Calu3 (cell line): ENCODE data around the gene LAMC1. TPM values are rescaled to one million over a fixed set of nuclear protein-coding genes. Genes with fewer than 3 reads are reported as not detected.

ENCODE experiments used
- BruUV-seq: library from RNA; stranded (reverse); fragments of 400-500 nt; replicated peaks from 2 replicates; lab custom pipeline; 2021; lab: Mats Ljungman, UMichigan
- CTCF ChIA-PET: fragments of 300-600 bp; sonication (Branson Sonifier 250); formaldehyde crosslinking; loops from one replicate; lab custom pipeline; 2022; ENCODE audit warnings: antibody characterized with exemption; lab: Charles Lee
- DNase-seq: peaks from one replicate; pipeline ENCODE4 v3.0.0; 2022
- H3K27ac Mint-ChIP-seq: one replicate; pipeline ENCODE4 v1.8.0; 2022; ENCODE audit warnings: mixed read lengths; ENCODE audit not compliant: unreplicated experiment
- H3K27me3 Mint-ChIP-seq: one replicate; pipeline ENCODE4 v1.8.0; 2022; ENCODE audit warnings: mixed read lengths; ENCODE audit not compliant: unreplicated experiment
- H3K36me3 Mint-ChIP-seq: one replicate; pipeline ENCODE4 v1.8.0; 2022; ENCODE audit warnings: mild to moderate bottlenecking, moderate library complexity, mixed read lengths; ENCODE audit not compliant: insufficient read depth, unreplicated experiment
- H3K4me1 Mint-ChIP-seq: one replicate; pipeline ENCODE4 v1.8.0; 2022; ENCODE audit warnings: mild to moderate bottlenecking, low read depth, mixed read lengths; ENCODE audit not compliant: unreplicated experiment
- H3K4me3 Mint-ChIP-seq: one replicate; pipeline ENCODE4 v1.8.0; 2022; ENCODE audit warnings: mild to moderate bottlenecking, low read depth, moderate library complexity, mixed read lengths; ENCODE audit not compliant: unreplicated experiment
- H3K9me3 Mint-ChIP-seq: one replicate; pipeline ENCODE4 v1.8.0; 2022; ENCODE audit warnings: low read depth, mixed read lengths; ENCODE audit not compliant: unreplicated experiment
- intact Hi-C: fragments of 100-400 bp; cut with micrococcal nuclease; formaldehyde crosslinking; loops from one replicate; pipeline ENCODE4 v1.10.0; 2022; ENCODE audit not compliant: unreplicated experiment
- total RNA-seq: library from RNA; stranded (reverse); gene quantifications from 2 replicates; pipeline ENCODE4 v1.2.3, GENCODE V29; 2022
- TF ChIP-seq, protein P1 (sequence below): fragments of 200-600 bp; IDR thresholded peaks from one replicate; pipeline ENCODE4 v1.8.0; 2022; ENCODE audit warnings: antibody characterized with exemption; ENCODE audit not compliant: unreplicated experiment

LAMC1 gene
- total RNA-seq, 1 experiment from 2014 or later: 579 TPM

DNA sequence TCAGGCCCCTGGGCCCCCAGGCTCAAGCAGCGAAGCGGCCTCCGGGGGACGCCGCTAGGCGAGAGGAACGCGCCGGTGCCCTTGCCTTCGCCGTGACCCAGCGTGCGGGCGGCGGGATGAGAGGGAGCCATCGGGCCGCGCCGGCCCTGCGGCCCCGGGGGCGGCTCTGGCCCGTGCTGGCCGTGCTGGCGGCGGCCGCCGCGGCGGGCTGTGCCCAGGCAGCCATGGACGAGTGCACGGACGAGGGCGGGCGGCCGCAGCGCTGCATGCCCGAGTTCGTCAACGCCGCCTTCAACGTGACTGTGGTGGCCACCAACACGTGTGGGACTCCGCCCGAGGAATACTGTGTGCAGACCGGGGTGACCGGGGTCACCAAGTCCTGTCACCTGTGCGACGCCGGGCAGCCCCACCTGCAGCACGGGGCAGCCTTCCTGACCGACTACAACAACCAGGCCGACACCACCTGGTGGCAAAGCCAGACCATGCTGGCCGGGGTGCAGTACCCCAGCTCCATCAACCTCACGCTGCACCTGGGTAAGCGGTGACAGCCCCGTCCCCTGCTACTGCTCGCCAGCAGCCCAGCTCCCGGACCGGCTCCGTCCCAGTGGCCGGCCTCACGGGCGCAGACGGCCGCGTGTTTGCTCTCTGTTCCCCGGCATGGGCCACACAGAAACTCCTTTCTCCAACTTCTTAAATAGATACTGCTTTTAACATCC lies 539 bp downstream of the LAMC1 start:
- TF ChIP-seq, protein P1, sequence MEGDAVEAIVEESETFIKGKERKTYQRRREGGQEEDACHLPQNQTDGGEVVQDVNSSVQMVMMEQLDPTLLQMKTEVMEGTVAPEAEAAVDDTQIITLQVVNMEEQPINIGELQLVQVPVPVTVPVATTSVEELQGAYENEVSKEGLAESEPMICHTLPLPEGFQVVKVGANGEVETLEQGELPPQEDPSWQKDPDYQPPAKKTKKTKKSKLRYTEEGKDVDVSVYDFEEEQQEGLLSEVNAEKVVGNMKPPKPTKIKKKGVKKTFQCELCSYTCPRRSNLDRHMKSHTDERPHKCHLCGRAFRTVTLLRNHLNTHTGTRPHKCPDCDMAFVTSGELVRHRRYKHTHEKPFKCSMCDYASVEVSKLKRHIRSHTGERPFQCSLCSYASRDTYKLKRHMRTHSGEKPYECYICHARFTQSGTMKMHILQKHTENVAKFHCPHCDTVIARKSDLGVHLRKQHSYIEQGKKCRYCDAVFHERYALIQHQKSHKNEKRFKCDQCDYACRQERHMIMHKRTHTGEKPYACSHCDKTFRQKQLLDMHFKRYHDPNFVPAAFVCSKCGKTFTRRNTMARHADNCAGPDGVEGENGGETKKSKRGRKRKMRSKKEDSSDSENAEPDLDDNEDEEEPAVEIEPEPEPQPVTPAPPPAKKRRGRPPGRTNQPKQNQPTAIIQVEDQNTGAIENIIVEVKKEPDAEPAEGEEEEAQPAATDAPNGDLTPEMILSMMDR: peak; percentile 78
- intact Hi-C loops: loop anchor here (1.0 to 2.0 kb wide), 2 partner anchors 55 to 165 kb away; no protein-coding TSS in a partner anchor
- peak; percentile 94 for DNase-seq
- Mint-ChIP-seq H3K9me3 (no peaks in the 10 kb centered on the region), H3K36me3 (peaks cover 82% of the 10 kb centered on the region), H3K27me3 (no peaks in the 10 kb centered on the region), H3K4me3 (peak overlapping the region; percentile 94), H3K27ac (peak overlapping the region; percentile 85), H3K4me1 (peaks cover 42% of the 10 kb centered on the region)
- CTCF ChIA-PET: interaction anchor here (0.8 to 2.4 kb wide), 3 partner anchors 20 to 61 kb away, joined by 3 to 24 read pairs (median 4); no protein-coding TSS in a partner anchor
- BruUV-seq: no TSS peak

GRCh38 chr1:183024317-183025009 lies 1.2 kb downstream of the LAMC1 start:
- CTCF ChIA-PET: interaction anchor here (0.8 to 2.4 kb wide), 3 partner anchors 21 to 62 kb away, joined by 3 to 24 read pairs (median 4); no protein-coding TSS in a partner anchor
- intact Hi-C loops: loop anchor here (1.0 to 2.0 kb wide), 2 partner anchors 56 to 164 kb away; no protein-coding TSS in a partner anchor
- H3K9me3 Mint-ChIP-seq: no peaks in the 10 kb centered on the region
- H3K4me3 Mint-ChIP-seq: peak overlapping the region; percentile 94
- BruUV-seq: TSS peak; percentile 46
- DNase-seq: no peak
- peak overlapping the region; percentile 85 for H3K27ac Mint-ChIP-seq
- TF ChIP-seq, protein P1: no peak
- H3K4me1 Mint-ChIP-seq: peaks cover 49% of the 10 kb centered on the region
- H3K36me3 Mint-ChIP-seq: peaks cover 89% of the 10 kb centered on the region
- H3K27me3 Mint-ChIP-seq: no peaks in the 10 kb centered on the region

DNA sequence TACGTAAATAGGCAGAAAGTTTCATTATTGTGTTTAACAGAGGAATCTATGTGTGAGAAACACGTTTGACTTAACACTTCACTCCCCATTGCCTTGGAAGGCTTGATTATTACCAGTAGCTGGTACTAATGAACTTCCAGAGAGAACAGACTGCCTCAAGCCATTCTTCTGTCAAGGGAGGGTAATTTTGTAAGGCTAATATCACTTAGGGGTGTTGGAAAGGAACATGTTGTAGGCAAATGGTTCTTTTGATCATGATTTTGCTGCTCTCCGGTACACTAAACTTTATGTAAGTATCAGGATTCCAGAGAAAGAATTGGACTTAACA lies 1.8 kb downstream of the LAMC1 start:
- H3K27ac Mint-ChIP-seq: peak overlapping the region; percentile 85
- no peaks in the 10 kb centered on the region for H3K9me3 Mint-ChIP-seq
- TF ChIP-seq, protein P1: no peak
- DNase-seq: no peak
- BruUV-seq: no TSS peak
- H3K36me3 Mint-ChIP-seq: peaks cover 90% of the 10 kb centered on the region
- CTCF ChIA-PET: interaction anchor here (2.0 to 2.4 kb wide), 2 partner anchors 50 to 62 kb away, joined by 4 to 24 read pairs; no protein-coding TSS in a partner anchor
- H3K27me3 Mint-ChIP-seq: no peaks in the 10 kb centered on the region
- H3K4me1 Mint-ChIP-seq: peaks cover 54% of the 10 kb centered on the region
- peak overlapping the region; percentile 94 for H3K4me3 Mint-ChIP-seq
- intact Hi-C loops: loop anchor here (2.0 kb wide), 1 partner anchor 164 kb away; no protein-coding TSS in a partner anchor
